Panc1 (cell line): ENCODE measurements around the gene ST3GAL5. TPM values are rescaled to one million over a fixed set of nuclear protein-coding genes. Genes with fewer than 3 reads are reported as not detected.

Experiments
- ATAC-seq: fragments of 200-7000 bp; cut with Tn5 transposase; 2 replicates; pipeline ENCODE4 v1.9.1; 2020; ENCODE audit warnings: mild to moderate bottlenecking, moderate library complexity
- BruUV-seq: library from RNA; stranded (reverse); fragments of 400-500 nt; replicated peaks from 2 replicates; lab custom pipeline; 2021; lab: Mats Ljungman, UMichigan
- CTCF ChIA-PET: fragments of 300-600 bp; sonication (Branson Sonifier 250); formaldehyde crosslinking; loops from one replicate; lab custom pipeline; 2022; ENCODE audit warnings: antibody characterized with exemption; lab: Charles Lee
- POLR2A ChIA-PET: fragments of 300-600 bp; sonication (Branson Sonifier 250); formaldehyde crosslinking; loops from one replicate; lab custom pipeline; 2022; ENCODE audit warnings: antibody characterized with exemption; lab: Charles Lee
- DNase-seq: peaks from one replicate; pipeline ENCODE4 v3.0.0-alpha.2; 2010; ENCODE audit warnings: low read depth, low spot score
- H3K27ac ChIP-seq: 2 replicates; pipeline ENCODE4 v1.5.1; 2011; ENCODE audit warnings: mild to moderate bottlenecking, low read length, inconsistent platforms
- H3K27me3 ChIP-seq: fragments of 200-500 bp; sonication (Bioruptor generic); 2 replicates; pipeline ENCODE4 v1.6.0; 2014; ENCODE audit warnings: low read length, inconsistent platforms; ENCODE audit not compliant: control insufficient read depth, insufficient read depth
- H3K36me3 ChIP-seq: fragments of 200-500 bp; sonication (Bioruptor generic); 2 replicates; pipeline ENCODE4 v1.5.1; 2014; ENCODE audit warnings: inconsistent platforms, mild to moderate bottlenecking, low read length, moderate library complexity; ENCODE audit not compliant: control insufficient read depth, insufficient read depth
- H3K4me1 ChIP-seq: 2 replicates; pipeline ENCODE4 v1.5.1; 2011; ENCODE audit warnings: inconsistent platforms, mild to moderate bottlenecking, low read length, moderate library complexity; ENCODE audit not compliant: control insufficient read depth, insufficient read depth
- H3K4me3 ChIP-seq, 2 experiments: 2 replicates each; pipeline ENCODE4 v1.5.1; 2011 to 2012; ENCODE audit warnings: low read depth in 2 of 2, low read length in 2 of 2, mild to moderate bottlenecking in 2 of 2, inconsistent platforms in 1 of 2, moderate library complexity in 1 of 2
- H3K9me3 ChIP-seq: fragments of 200-500 bp; sonication (Bioruptor generic); 2 replicates; pipeline ENCODE4 v1.5.1; 2014; ENCODE audit warnings: low read depth, mild to moderate bottlenecking, inconsistent platforms, low read length, moderate library complexity; ENCODE audit not compliant: control insufficient read depth, insufficient read depth
- POLR2AphosphoS5 ChIP-seq: IDR thresholded peaks from 2 replicates; pipeline ENCODE4 v1.6.1; 2012; ENCODE audit warnings: mild to moderate bottlenecking, low read depth, low read length, moderate library complexity
- SIN3A ChIP-seq: IDR thresholded peaks from 2 replicates; pipeline ENCODE4 v1.6.1; 2012; ENCODE audit warnings: low read depth, mild to moderate bottlenecking, low read length, moderate library complexity, borderline replicate concordance; ENCODE audit not compliant: insufficient read depth
- TCF7L2 ChIP-seq: IDR thresholded peaks from 2 replicates; pipeline ENCODE4 v1.6.1; 2011; ENCODE audit warnings: mild to moderate bottlenecking, low read depth, low read length, inconsistent platforms
- in situ Hi-C: cut with HindIII; loops from 2 replicates; pipeline ENCODE4 v1.10.0; 2016; ENCODE audit warnings: low sequenced_read_pairs, low pct_unique_long_range_greater_than_20kb
- intact Hi-C: fragments of 100-400 bp; cut with micrococcal nuclease; formaldehyde crosslinking; loops from one replicate; pipeline ENCODE4 v1.10.0; 2022; ENCODE audit not compliant: unreplicated experiment
- total RNA-seq: library from RNA; stranded (reverse); gene quantifications from one replicate; pipeline ENCODE4 v1.2.1, GENCODE V29; 2021; ENCODE audit not compliant: unreplicated experiment
- TF ChIP-seq, protein P1 (sequence below), 2 experiments: IDR thresholded peaks; 2 replicates each; pipeline ENCODE4 v1.6.1; 2011 to 2012; ENCODE audit warnings: low read depth in 2 of 2, control low read depth in 1 of 2, low read length in 1 of 2, mild to moderate bottlenecking in 1 of 2, moderate library complexity in 1 of 2; ENCODE audit not compliant: insufficient read depth in 1 of 2
- TF ChIP-seq, protein P2 (sequence below): fragments of 450-650 bp; IDR thresholded peaks from 2 replicates; pipeline ENCODE4 v1.5.1; 2017; ENCODE audit warnings: mild to moderate bottlenecking

Gene ST3GAL5
- total RNA-seq, 1 experiment from 2014 or later = 5.0 TPM

DNA sequence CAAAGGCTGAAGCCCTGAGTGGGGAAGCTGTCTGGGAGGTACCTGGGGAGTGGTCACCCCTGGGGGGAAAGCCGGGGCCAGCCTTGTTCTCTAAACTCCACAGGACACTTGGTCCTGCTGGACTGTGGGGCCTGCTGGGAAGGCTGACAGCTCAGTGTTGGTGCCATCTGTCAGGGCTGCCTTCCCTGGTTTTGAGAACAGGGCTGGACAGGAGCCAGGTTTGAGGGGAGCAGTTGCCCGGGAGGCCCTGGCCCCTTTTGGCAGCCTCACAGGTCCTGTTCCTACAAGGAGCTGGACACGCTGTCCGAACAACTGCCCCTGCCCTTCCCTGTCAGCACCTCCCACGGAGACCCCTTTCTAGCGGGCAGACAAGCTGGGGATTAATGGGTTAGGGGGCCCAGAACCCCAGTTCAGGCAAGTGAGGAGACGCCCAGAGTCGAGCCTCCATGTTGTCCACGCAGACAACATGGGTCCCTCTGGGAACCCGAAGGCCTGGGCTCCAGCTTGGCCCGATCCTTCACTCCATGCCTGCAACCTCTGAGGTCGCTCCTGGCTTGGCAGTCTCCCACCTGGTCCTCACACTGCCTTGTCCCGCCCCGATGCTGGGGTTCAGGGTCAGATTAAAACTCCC, 94.2 kb downstream of the ST3GAL5 start:
- no peak overlapping the region for H3K4me3 ChIP-seq
- no peaks in the 10 kb centered on the region for H3K36me3 ChIP-seq
- ChIA-PET CTCF (no interaction called here), POLR2A (no interaction called here)
- in situ Hi-C loops (no loop called here), intact Hi-C loops (loop anchor here (5.0 kb wide), 1 partner anchor 42 kb away; the partner anchor contains the start of gene ATOH8)
- no peaks in the 10 kb centered on the region for H3K9me3 ChIP-seq
- H3K27me3 ChIP-seq = no peaks in the 10 kb centered on the region
- no peak for ATAC-seq
- BruUV-seq = no TSS peak
- no peak for DNase-seq
- peak overlapping the region; percentile 15; the same call in 1 of the 2 replicates for H3K27ac ChIP-seq
- peaks cover 17% of the 10 kb centered on the region for H3K4me1 ChIP-seq
- TF ChIP-seq, protein P1, sequence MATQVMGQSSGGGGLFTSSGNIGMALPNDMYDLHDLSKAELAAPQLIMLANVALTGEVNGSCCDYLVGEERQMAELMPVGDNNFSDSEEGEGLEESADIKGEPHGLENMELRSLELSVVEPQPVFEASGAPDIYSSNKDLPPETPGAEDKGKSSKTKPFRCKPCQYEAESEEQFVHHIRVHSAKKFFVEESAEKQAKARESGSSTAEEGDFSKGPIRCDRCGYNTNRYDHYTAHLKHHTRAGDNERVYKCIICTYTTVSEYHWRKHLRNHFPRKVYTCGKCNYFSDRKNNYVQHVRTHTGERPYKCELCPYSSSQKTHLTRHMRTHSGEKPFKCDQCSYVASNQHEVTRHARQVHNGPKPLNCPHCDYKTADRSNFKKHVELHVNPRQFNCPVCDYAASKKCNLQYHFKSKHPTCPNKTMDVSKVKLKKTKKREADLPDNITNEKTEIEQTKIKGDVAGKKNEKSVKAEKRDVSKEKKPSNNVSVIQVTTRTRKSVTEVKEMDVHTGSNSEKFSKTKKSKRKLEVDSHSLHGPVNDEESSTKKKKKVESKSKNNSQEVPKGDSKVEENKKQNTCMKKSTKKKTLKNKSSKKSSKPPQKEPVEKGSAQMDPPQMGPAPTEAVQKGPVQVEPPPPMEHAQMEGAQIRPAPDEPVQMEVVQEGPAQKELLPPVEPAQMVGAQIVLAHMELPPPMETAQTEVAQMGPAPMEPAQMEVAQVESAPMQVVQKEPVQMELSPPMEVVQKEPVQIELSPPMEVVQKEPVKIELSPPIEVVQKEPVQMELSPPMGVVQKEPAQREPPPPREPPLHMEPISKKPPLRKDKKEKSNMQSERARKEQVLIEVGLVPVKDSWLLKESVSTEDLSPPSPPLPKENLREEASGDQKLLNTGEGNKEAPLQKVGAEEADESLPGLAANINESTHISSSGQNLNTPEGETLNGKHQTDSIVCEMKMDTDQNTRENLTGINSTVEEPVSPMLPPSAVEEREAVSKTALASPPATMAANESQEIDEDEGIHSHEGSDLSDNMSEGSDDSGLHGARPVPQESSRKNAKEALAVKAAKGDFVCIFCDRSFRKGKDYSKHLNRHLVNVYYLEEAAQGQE (IDR thresholded peaks at IDR 0.05; ENCODE audit: insufficient read depth in 1 of 2, low read depth in 2 of 2, low read length in 1 of 2) = no peak
- TF ChIP-seq TCF7L2 (no peak), POLR2AphosphoS5 (no peak)
- TF ChIP-seq, protein P2, sequence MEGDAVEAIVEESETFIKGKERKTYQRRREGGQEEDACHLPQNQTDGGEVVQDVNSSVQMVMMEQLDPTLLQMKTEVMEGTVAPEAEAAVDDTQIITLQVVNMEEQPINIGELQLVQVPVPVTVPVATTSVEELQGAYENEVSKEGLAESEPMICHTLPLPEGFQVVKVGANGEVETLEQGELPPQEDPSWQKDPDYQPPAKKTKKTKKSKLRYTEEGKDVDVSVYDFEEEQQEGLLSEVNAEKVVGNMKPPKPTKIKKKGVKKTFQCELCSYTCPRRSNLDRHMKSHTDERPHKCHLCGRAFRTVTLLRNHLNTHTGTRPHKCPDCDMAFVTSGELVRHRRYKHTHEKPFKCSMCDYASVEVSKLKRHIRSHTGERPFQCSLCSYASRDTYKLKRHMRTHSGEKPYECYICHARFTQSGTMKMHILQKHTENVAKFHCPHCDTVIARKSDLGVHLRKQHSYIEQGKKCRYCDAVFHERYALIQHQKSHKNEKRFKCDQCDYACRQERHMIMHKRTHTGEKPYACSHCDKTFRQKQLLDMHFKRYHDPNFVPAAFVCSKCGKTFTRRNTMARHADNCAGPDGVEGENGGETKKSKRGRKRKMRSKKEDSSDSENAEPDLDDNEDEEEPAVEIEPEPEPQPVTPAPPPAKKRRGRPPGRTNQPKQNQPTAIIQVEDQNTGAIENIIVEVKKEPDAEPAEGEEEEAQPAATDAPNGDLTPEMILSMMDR = no peak

DNA sequence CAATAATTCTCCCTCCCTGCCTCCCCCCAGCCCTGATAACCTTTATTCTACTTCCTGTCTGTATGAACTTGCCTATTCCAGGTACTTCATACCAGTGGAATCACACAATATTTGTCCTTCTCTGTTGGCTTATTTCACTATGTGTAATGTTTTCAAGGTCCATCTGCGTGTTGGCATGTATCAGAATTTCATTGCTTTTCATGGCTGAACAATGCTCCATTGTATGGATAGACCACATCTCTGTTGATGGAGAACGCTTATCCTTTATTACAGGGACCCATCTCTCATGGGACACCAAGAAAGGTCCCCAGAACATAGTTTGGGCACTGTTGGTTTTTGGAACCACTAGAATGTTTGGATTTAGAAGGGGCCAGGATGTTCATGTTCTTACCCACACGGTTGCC, 94.8 kb downstream of the ST3GAL5 start:
- Histone ChIP-seq H3K27me3 (no peaks in the 10 kb centered on the region), H3K36me3 (no peaks in the 10 kb centered on the region), H3K27ac (peak overlapping the region; percentile 15; the same call in 1 of the 2 replicates), H3K4me1 (peaks cover 17% of the 10 kb centered on the region), H3K9me3 (no peaks in the 10 kb centered on the region), H3K4me3 (no peak overlapping the region)
- intact Hi-C loops (no loop called here), in situ Hi-C loops (no loop called here)
- no peak for DNase-seq
- BruUV-seq = no TSS peak
- TF ChIP-seq, protein P2 = no peak
- TF ChIP-seq TCF7L2 (no peak), SIN3A (no peak), POLR2AphosphoS5 (no peak)
- TF ChIP-seq, protein P1 (IDR thresholded peaks at IDR 0.05; ENCODE audit: insufficient read depth in 1 of 2, low read depth in 2 of 2, low read length in 1 of 2) = no peak
- ATAC-seq = no peak
- CTCF ChIA-PET = no interaction called here
- POLR2A ChIA-PET = no interaction called here
